ENCODE data around the gene LGR6.

- TF ChIP-seq CTCF (IDR thresholded peaks at IDR 0.05; ENCODE audit: low read depth, low read length) (no peak), EZH2phosphoT487 (IDR thresholded peaks at IDR 0.05; ENCODE audit: low read depth) (no peak)
Observed at GRCh38 chr1:202201266-202201665, 7.7 kb downstream of the LGR6 start.
